Endothelial cell of umbilical vein (primary cell): ENCODE data around the gene TTLL11. TPM values are rescaled to one million over a fixed set of nuclear protein-coding genes. Genes with fewer than 3 reads are reported as not detected.

Source experiments
- BruUV-seq: library from RNA; stranded (reverse); fragments of 400-500 nt; replicated peaks from 2 replicates; lab custom pipeline; 2021; lab: Mats Ljungman, UMichigan
- CTCF ChIA-PET: fragments of 300-600, 350-600 bp; sonication (Branson Sonifier 250); formaldehyde crosslinking; loops from one replicate; lab custom pipeline; 2021; ENCODE audit warnings: antibody characterized with exemption, inconsistent platforms; lab: Charles Lee
- POLR2A ChIA-PET: fragments of 300-600, 350-600 bp; sonication (Branson Sonifier 250); formaldehyde crosslinking; loops from one replicate; lab custom pipeline; 2021; ENCODE audit warnings: antibody characterized with exemption, inconsistent platforms; lab: Charles Lee
- DNase-seq: peaks from one replicate; pipeline ENCODE4 v3.0.0-alpha.2; 2011; ENCODE audit warnings: low read depth, low spot score
- FAIRE-seq: peaks from 2 replicates; lab custom pipeline; 2011; peaks lifted over from hg19 to GRCh38; lab: Jason Lieb, UNC
- H2AFZ ChIP-seq: 2 replicates; pipeline ENCODE4 v1.6.0; 2012; ENCODE audit warnings: low read depth, low read length, control low read depth, inconsistent platforms
- H3K27ac ChIP-seq: 2 replicates; pipeline ENCODE4 v1.5.1; 2011; ENCODE audit warnings: low read depth, mild to moderate bottlenecking, control low read depth, low read length, moderate library complexity; ENCODE audit not compliant: insufficient read depth
- H3K27me3 ChIP-seq, 2 experiments: 2 replicates each; pipeline versions ENCODE4 v1.6.0 to v1.6.1; 2011; ENCODE audit warnings: low read length in 2 of 2, mixed read lengths in 1 of 2; ENCODE audit not compliant: control insufficient read depth in 2 of 2, insufficient read depth in 2 of 2
- H3K36me3 ChIP-seq, 2 experiments: 2 replicates in 1 of 2; 3 replicates in 1 of 2; pipeline ENCODE4 v1.5.1; 2011; ENCODE audit warnings: low read length in 2 of 2, mild to moderate bottlenecking in 1 of 2, moderate library complexity in 1 of 2; ENCODE audit not compliant: control insufficient read depth in 2 of 2, insufficient read depth in 2 of 2; ENCODE audit errors: extremely low read depth in 1 of 2
- H3K4me1 ChIP-seq: 3 replicates; pipeline ENCODE4 v1.5.1; 2011; ENCODE audit warnings: mild to moderate bottlenecking, low read length; ENCODE audit not compliant: control insufficient read depth, insufficient read depth; ENCODE audit errors: extremely low read depth
- H3K4me2 ChIP-seq: 2 replicates; pipeline ENCODE4 v1.6.1; 2011; ENCODE audit warnings: low read length, control low read depth, mixed read lengths; ENCODE audit not compliant: insufficient read depth
- H3K4me3 ChIP-seq, 3 experiments: fragments of 200-600 bp in 1 of 3; sonication (generic), shearing (Covaris generic) in 1 of 3; replicated peaks in 1 of 3; 2 replicates each; pipeline ENCODE4 v1.5.1; 2011 to 2016; ENCODE audit warnings: control low read depth in 3 of 3, low read length in 3 of 3, mild to moderate bottlenecking in 2 of 3, inconsistent platforms in 1 of 3, low read depth in 1 of 3, moderate library complexity in 1 of 3; ENCODE audit not compliant: insufficient read depth in 1 of 3
- H3K79me2 ChIP-seq: 2 replicates; pipeline ENCODE4 v1.6.0; 2012; ENCODE audit warnings: low read length, inconsistent platforms; ENCODE audit not compliant: control insufficient read depth, insufficient read depth
- H3K9ac ChIP-seq: replicated peaks from 2 replicates; pipeline ENCODE3; 2011; ENCODE audit warnings: low read length, control low read depth; ENCODE audit not compliant: insufficient read depth; ENCODE audit errors: extremely low read depth
- H3K9me1 ChIP-seq: replicated peaks from 3 replicates; pipeline ENCODE4 v1.6.0; 2011; ENCODE audit warnings: mild to moderate bottlenecking, low read length; ENCODE audit not compliant: control insufficient read depth, insufficient read depth; ENCODE audit errors: extremely low read depth
- H3K9me3 ChIP-seq: replicated peaks from 2 replicates; pipeline ENCODE4 v1.5.1; 2012; ENCODE audit warnings: low read length, inconsistent platforms; ENCODE audit not compliant: control insufficient read depth, insufficient read depth
- H4K20me1 ChIP-seq: replicated peaks from 2 replicates; pipeline ENCODE3; 2011; ENCODE audit warnings: mild to moderate bottlenecking, low read length; ENCODE audit not compliant: control insufficient read depth, insufficient read depth; ENCODE audit errors: extremely low read depth
- EZH2 ChIP-seq: IDR thresholded peaks from 2 replicates; pipeline ENCODE4 v1.6.1; 2012; ENCODE audit warnings: borderline replicate concordance, low read depth, mild to moderate bottlenecking, moderate library complexity, low read length, inconsistent platforms; ENCODE audit not compliant: severe bottlenecking
- FOS ChIP-seq: IDR thresholded peaks from 2 replicates; pipeline ENCODE4 v1.6.1; 2011; ENCODE audit warnings: mild to moderate bottlenecking, low read length, moderate library complexity, borderline replicate concordance; ENCODE audit not compliant: insufficient read depth
- GATA2 ChIP-seq: IDR thresholded peaks from 2 replicates; pipeline ENCODE4 v1.7.0; 2011; ENCODE audit warnings: low read depth, mild to moderate bottlenecking, moderate library complexity, mixed read lengths, low read length; ENCODE audit not compliant: insufficient read length, insufficient read depth
- JUN ChIP-seq: IDR thresholded peaks from 2 replicates; pipeline ENCODE4 v1.6.1; 2011; ENCODE audit warnings: borderline replicate concordance, low read depth; ENCODE audit not compliant: insufficient read length, insufficient read depth
- MYC ChIP-seq: IDR thresholded peaks from one replicate; pipeline ENCODE4 v1.6.1; 2011; ENCODE audit warnings: mild to moderate bottlenecking, low read depth, low read length
- POLR2A ChIP-seq: IDR thresholded peaks from 2 replicates; pipeline ENCODE4 v1.6.1; 2012; ENCODE audit warnings: low read depth, mild to moderate bottlenecking, control low read depth, low read length
- POLR2AphosphoS5 ChIP-seq: IDR thresholded peaks from 2 replicates; pipeline ENCODE4 v1.6.1; 2012; ENCODE audit warnings: low read depth, mild to moderate bottlenecking, control low read depth, low read length, moderate library complexity; ENCODE audit not compliant: insufficient read depth
- dilution Hi-C: fragments of 300-500 bp; cut with MboI; formaldehyde crosslinking; loops from one replicate; pipeline ENCODE4 v1.15.0; 2019; ENCODE audit warnings: low sequenced_read_pairs; ENCODE audit not compliant: extremely low pct_ligation_motif_present
- intact Hi-C: fragments of 100-400 bp; cut with micrococcal nuclease; formaldehyde crosslinking; loops from one replicate; pipeline ENCODE4 v1.10.0; 2022
- polyA plus RNA-seq, 4 experiments: library from polyadenylated mRNA; depleted of rRNA in 3 of 4; stranded (reverse) in 3 of 4; unstranded in 1 of 4; fragments of >200 nt; gene quantifications; 2 replicates each; pipeline versions ENCODE4 v1.2.1 to v1.2.3, GENCODE V29; 2011 to 2012; ENCODE audit warnings: missing spikeins in 1 of 4
- total RNA-seq: library from RNA; stranded (reverse); gene quantifications from 2 replicates; pipeline ENCODE4 v1.2.3, GENCODE V29; 2021
- TF ChIP-seq, protein P1 (sequence below), 2 donors: IDR thresholded peaks; 1 replicate in 1 of 2; 2 replicates in 1 of 2; pipeline ENCODE4 v1.5.1; 2011; ENCODE audit warnings: low read length in 2 of 2, mild to moderate bottlenecking in 2 of 2, moderate library complexity in 2 of 2, control low read depth in 1 of 2, inconsistent platforms in 1 of 2, low read depth in 1 of 2; ENCODE audit not compliant: insufficient read depth in 1 of 2; ENCODE audit errors: extremely low read depth in 1 of 2
- TF ChIP-seq, protein P2 (sequence below): IDR thresholded peaks from 2 replicates; pipeline ENCODE4 v1.6.1; 2011; ENCODE audit not compliant: insufficient read depth, insufficient read length

Gene TTLL11
- total and polyA plus RNA-seq, 2 donors (not counting 3 experiments of a cell fraction or from before 2014, with no cell fraction given) = 4.9 to 5.1 TPM

DNA sequence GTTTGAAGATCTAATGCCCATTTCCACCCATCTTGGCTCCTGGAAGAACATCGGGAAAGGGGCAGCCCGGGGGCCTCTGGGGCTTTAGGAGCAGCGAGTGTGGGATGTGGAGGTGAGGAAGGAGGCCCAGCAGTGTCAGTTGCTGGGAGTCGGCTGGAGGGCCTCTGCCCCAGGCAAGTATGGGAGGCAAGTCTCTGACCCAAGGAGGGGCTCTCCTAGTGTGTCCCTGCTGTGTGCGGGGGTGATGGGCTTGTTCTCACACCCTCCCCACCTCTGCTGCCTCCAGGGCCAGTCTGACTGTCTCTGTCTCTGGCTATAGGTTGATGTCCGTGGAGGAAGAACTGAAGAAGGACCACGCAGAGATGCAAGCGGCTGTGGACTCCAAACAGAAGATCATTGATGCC lies 312.0 kb downstream of the TTLL11 start:
- H3K9me1 ChIP-seq = no peaks in the 10 kb centered on the region
- FAIRE-seq (no peak), DNase-seq (no peak)
- no TSS peak for BruUV-seq
- no peak for TF ChIP-seq EZH2
- TF ChIP-seq GATA2 = no peak
- TF ChIP-seq, protein P1, sequence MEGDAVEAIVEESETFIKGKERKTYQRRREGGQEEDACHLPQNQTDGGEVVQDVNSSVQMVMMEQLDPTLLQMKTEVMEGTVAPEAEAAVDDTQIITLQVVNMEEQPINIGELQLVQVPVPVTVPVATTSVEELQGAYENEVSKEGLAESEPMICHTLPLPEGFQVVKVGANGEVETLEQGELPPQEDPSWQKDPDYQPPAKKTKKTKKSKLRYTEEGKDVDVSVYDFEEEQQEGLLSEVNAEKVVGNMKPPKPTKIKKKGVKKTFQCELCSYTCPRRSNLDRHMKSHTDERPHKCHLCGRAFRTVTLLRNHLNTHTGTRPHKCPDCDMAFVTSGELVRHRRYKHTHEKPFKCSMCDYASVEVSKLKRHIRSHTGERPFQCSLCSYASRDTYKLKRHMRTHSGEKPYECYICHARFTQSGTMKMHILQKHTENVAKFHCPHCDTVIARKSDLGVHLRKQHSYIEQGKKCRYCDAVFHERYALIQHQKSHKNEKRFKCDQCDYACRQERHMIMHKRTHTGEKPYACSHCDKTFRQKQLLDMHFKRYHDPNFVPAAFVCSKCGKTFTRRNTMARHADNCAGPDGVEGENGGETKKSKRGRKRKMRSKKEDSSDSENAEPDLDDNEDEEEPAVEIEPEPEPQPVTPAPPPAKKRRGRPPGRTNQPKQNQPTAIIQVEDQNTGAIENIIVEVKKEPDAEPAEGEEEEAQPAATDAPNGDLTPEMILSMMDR (IDR thresholded peaks at IDR 0.05; ENCODE audit: extremely low read depth in 1 of 2, insufficient read depth in 1 of 2, low read depth in 1 of 2, low read length in 2 of 2) = no peak
- TF ChIP-seq MYC = no peak
- TF ChIP-seq JUN = no peak
- no peak for TF ChIP-seq FOS
- TF ChIP-seq, protein P2, sequence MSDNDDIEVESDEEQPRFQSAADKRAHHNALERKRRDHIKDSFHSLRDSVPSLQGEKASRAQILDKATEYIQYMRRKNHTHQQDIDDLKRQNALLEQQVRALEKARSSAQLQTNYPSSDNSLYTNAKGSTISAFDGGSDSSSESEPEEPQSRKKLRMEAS = no peak
- TF ChIP-seq POLR2AphosphoS5 = no peak
- no peak for TF ChIP-seq POLR2A
- H3K27me3 ChIP-seq = no peaks in the 10 kb centered on the region
- no peaks in the 10 kb centered on the region for H3K79me2 ChIP-seq
- intact Hi-C loops (no loop called here), dilution Hi-C loops (no loop called here)
- CTCF ChIA-PET = no interaction called here
- peaks cover 0 to 44% of the 10 kb centered on the region in 2 experiments for H3K36me3 ChIP-seq
- POLR2A ChIA-PET = no interaction called here
- H4K20me1 ChIP-seq = no peaks in the 10 kb centered on the region
- H3K4me3 ChIP-seq = no peak overlapping the region
- no peak overlapping the region for H2AFZ ChIP-seq
- H3K9me3 ChIP-seq = no peaks in the 10 kb centered on the region
- H3K4me2 ChIP-seq = no peak overlapping the region
- peaks cover 4% of the 10 kb centered on the region for H3K4me1 ChIP-seq
- H3K27ac ChIP-seq = no peak overlapping the region
- H3K9ac ChIP-seq = no peak overlapping the region
